CD4-positive, alpha-beta T cell treated with Interleukin-6 at 100 ng/mL for 8 hours (primary cell): ENCODE results near the gene SNAPC4.
"Not testable (repeated sequence)": the region's sequence is repeated elsewhere in the genome, so short reads cannot be mapped to it uniquely, and the experiment has no call there.

Experiments
- DNase-seq: peaks from one replicate; pipeline ENCODE4 v3.0.0-alpha.2; 2020; ENCODE audit warnings: mixed read lengths, low spot score

SNAPC4 gene

DNA sequence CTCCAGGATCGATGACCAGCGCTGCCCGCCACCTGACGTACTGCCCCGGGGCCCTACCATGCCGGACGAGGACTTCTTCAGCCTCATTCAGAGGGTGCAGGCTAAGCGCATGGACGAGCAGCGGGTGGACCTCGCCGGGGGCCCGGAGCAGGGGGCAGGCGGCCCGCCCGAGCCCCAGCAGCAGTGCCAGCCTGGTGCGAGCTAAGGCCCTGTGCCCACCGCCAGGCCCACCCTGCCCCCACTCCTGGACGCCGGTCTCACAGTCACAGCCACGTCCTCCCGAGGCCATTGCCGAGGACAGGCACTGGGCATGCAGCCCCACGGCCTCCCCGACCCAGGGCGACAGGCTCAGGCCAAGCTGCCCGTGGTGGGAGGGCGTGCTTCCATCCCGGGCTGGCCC, 42.0 kb downstream of the SNAPC4 start:
- no peak for DNase-seq

DNA sequence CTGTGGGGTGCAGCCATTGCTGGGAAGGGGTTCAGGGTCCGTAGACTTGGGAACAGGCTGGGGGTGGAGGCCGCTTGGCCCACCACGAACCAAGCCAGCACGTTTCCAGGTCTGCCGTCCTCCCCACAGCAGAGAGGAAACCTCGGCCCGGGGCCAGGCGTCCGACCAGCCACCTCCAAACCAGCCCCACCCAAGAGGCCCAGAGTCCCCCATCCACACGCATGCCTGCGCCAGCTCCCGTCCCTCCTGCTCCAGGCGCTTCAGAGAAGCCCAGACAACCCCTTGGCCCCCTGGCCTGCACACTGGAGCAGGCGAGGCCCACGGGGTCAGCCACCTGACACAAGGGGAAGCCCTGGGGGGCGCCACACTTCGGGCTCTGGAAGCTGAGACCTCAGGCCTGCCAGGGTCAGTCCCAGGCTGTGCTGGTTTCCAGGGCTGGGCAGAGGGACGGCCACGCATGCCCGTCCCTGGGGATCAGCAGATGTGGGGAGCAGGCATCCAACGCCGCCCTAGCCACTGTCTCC, 42.7 kb downstream of the SNAPC4 start:
- no peak for DNase-seq

DNA sequence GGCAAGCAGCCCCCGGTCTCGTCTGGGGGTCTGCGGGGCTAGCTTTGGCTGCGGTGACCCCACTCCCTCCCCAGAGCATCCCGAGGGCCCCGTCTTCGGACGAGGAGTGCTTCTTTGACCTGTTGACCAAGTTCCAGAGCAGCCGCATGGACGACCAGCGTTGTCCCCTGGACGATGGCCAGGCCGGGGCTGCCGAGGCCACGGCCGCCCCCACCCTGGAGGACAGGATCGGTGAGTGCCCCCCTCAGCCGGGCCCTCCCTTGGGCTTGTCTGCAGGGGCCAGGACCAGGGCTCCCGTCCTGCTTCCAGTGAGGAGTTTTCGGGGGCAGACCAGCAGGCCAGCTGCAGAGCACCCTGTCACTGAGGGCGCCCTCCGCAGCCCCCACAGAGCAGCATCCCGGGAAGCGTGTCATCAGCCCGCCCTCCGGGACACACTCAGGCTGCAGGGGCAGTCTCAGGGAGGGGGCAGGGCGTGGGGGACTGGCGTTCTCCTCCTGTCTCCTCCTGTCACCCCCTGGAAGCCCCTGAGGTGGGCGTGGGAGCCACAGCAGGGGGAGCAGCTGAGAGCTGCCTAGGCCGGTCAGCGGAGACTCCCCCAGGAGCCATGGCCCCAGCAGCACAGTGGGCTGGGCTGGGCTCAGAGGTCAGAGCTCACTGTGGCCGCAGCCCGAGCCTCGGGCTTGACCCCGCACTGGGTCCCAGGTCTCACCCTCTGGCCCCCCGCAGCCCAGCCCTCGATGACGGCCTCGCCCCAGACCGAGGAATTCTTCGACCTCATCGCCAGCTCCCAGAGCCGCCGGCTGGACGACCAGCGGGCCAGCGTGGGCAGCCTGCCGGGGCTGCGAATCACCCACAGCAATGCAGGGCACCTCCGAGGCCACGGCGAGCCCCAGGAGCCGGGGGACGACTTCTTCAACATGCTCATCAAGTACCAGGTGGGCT, 44.1 kb downstream of the SNAPC4 start:
- no peak for DNase-seq

DNA sequence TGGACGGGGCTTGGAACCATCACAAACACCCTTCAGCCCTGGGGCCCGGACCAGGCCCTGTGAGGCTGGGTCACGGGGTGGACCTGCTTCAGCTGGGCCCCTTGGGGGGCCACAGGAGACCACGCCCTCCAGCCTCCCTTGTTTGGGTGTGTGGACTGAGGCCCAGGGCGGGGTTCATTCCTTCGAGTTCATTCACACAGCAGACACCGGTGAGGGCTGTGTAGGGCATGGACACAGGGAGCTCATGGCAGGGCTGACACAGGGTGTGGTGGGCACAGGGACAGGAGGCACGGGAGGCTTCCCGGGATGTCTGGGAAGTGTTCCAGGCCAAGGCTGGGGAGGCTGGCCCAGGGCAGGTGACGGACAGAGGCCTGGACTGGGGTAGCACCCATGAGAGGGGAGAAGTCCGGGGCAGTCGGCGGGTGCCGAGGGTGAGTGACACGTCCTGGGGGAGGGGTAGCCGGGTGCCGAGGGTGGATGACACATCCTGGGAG, 45.3 kb downstream of the SNAPC4 start:
- DNase-seq, result no peak

DNA sequence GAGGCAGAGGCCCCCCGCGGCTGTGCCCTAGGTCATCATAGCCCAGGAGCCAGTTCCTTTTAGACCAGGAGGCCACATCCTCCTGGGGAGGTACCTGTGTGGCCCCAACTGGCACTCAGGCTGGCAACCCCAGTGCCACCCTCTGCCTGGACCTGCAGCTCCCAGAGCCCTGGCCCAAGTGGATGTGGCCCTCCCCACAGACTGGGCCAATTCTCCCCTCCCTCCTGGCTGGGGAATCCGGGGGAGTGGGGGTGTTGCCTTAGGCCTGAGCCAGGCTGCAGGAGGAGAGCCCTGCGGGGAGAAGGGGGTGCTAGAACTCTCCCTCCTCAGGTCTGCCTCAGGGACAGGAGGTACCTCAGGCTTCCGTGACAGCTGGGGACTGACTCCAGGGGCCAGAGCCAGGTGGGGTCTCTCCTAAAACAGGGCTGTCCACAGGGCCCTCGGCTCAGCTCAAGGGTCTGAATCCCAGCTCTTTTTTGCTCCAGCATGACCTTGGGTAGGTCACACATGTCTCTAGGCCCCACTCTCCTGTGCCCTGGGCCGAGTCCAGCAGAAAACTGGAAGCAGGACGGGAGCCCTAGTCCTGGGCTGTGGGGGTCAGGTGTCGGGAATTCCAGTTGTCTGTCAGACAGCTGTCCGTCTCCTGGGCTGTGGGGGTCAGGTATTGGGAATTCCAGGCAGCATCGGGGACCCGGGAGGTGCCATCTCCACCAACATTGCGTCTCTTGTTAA, 46.0 kb downstream of the SNAPC4 start:
- no peak for DNase-seq

DNA sequence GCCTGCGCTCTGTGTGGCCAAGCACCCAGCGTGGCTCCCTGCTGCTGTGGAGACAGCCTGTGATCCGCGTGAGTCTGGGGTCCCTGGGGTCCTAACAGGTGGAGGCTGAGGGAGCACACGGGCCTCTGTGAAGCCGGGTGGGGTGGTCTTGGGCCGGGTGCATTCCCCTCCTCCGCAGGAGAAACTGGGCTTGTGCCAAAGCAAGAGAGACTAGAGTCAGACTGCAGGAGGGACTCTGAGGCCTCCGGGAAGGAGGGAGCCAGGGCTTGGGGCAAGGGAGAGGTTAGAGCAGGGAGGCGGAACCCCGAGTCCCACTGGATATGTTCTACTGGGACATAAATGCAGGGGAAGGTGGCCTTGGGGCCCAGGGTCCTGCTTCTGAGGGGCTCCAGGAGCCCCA, 46.9 kb downstream of the SNAPC4 start:
- DNase-seq, result no peak

DNA sequence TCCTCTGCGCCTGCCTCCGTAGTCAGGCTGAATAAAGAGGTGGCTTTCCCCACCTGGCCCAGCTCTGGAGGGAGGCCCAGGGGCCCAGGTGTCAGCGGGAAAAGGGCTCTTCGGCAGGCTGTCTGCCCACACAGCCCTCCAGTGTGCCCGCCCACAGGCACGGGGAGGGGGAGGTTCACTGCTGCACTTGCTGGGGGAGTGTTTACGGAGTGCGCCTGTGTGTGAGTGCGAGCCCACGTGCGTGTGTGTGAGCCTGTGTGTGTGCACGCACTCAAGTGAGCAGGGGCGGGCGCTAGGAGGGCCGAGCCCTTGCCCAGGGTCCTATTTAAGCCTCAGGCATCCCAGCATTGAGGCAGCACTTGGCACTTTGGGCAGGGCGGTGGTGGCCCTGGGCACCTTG, 47.3 kb downstream of the SNAPC4 start:
- no peak for DNase-seq

DNA sequence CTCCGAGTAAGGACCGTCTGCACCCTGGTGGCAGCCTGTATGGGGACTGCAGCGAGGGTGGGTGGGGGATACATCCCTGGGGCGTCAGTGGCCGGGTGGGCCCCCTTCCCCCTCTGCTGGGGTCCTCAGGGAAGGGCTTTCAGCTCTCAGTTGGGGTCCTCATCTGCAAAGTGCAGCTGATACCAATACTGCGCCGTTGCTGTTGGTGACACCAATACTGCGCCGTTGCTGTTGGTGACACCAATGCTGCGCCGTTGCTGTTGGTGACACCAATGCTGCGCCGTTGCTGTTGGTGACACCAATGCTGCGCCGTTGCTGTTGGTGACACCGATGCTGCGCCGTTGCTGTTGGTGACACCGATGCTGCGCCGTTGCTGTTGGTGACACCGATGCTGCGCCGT, 48.1 kb downstream of the SNAPC4 start:
- DNase-seq, result not testable (repeated sequence)

DNA sequence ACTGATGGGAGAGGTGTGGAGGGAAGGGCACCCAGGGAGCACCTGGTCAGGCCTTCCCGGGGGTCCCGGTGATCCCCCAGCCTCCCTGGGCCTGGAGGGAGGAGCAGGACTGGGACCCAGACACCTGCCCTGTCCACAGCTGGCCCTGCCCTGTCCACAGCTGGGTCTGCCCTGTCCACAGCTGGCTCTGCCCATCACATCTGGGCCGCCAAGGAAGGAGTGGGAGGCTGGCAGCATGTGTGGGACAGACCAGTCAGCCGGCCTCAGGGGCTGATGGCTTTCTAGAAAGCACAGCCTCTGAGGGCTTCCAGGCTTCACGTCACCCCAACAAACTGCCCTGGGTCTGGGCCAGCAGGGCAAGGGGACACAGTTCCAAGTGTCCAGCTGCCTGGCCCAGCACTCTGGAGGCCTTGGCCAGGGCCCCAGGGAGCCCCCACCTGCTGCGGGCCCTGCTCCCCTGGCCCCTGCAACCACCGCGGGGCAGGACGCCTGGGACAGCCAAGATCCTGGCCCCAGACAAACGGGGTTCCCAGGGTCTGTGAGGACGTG, 48.6 kb downstream of the SNAPC4 start:
- no peak for DNase-seq
